Mucosa of gallbladder (tissue), 1 donor: Measurements from ENCODE around the gene DPP9. TPM values are rescaled to one million over a fixed set of nuclear protein-coding genes. Genes with fewer than 3 reads are reported as not detected.

Experiments used
- DNase-seq: peaks from one replicate; pipeline ENCODE4 v3.0.0-alpha.2; 2020; ENCODE audit warnings: low spot score
- total RNA-seq: library from RNA; stranded (reverse); gene quantifications from one replicate; pipeline ENCODE4 v1.2.1, GENCODE V29; 2021
- donor health status: DM: no; HTN: no; CAD: no.

The DPP9 gene
- total RNA-seq, 1 donor from 2014 or later = 62.8 TPM

GRCh38 chr19:4656102-4656501 is 67.5 kb downstream of the DPP9 start:
- no peak for DNase-seq

- DNase-seq = no peak
These were observed 68.9 kb downstream of the DPP9 start for GRCh38 chr19:4654437-4655361.

GRCh38 chr19:4653793-4654436 is 69.7 kb downstream of the DPP9 start:
- DNase-seq = no peak

- no peak for DNase-seq
These were observed 71.6 kb downstream of the DPP9 start for GRCh38 chr19:4652075-4652474.

- no peak for DNase-seq
These were observed 73.5 kb downstream of the DPP9 start for GRCh38 chr19:4650159-4650558.

GRCh38 chr19:4649392-4650047 is 74.1 kb downstream of the DPP9 start:
- DNase-seq = no peak

GRCh38 chr19:4647676-4648644 is 75.7 kb downstream of the DPP9 start:
- DNase-seq = no peak

- no peak for DNase-seq
These were observed 77.9 kb downstream of the DPP9 start for GRCh38 chr19:4645718-4646117.

GRCh38 chr19:4642625-4643024 is 81.0 kb downstream of the DPP9 start:
- no peak for DNase-seq

- DNase-seq = no peak
These were observed 82.5 kb downstream of the DPP9 start for GRCh38 chr19:4641132-4641531.

GRCh38 chr19:4640247-4641000 is 83.2 kb downstream of the DPP9 start:
- peak; percentile 24 for DNase-seq

- no peak for DNase-seq
These were observed 84.0 kb downstream of the DPP9 start for GRCh38 chr19:4639531-4640246.

- peak; percentile 97 for DNase-seq
These were observed 84.7 kb downstream of the DPP9 start, which contains the start of gene TNFAIP8L1 for GRCh38 chr19:4638828-4639530. TNFAIP8L1 (plus strand) TSS chr19:4639516; CDS start chr19:4651870, 12,354 bp downstream.

GRCh38 chr19:4638317-4638716 is 85.3 kb downstream of the DPP9 start:
- DNase-seq = no peak

- no peak for DNase-seq
These were observed 86.9 kb downstream of the DPP9 start for GRCh38 chr19:4636761-4637160.

GRCh38 chr19:4636151-4636717 is 87.4 kb downstream of the DPP9 start:
- peak; percentile 61 for DNase-seq

GRCh38 chr19:4635754-4636116 is 87.9 kb downstream of the DPP9 start:
- no peak for DNase-seq

GRCh38 chr19:4633140-4633967 is 90.3 kb downstream of the DPP9 start:
- DNase-seq = peak; percentile 64
